ENCODE results near the gene NLGN4X. TPM values are rescaled to one million over a fixed set of nuclear protein-coding genes. Genes with fewer than 3 reads are reported as not detected.

NLGN4X gene
- polyA plus RNA-seq, 2 of the 4 experiments (the other 2 are of a cell fraction), result 0.06 to 0.17 TPM

DNA sequence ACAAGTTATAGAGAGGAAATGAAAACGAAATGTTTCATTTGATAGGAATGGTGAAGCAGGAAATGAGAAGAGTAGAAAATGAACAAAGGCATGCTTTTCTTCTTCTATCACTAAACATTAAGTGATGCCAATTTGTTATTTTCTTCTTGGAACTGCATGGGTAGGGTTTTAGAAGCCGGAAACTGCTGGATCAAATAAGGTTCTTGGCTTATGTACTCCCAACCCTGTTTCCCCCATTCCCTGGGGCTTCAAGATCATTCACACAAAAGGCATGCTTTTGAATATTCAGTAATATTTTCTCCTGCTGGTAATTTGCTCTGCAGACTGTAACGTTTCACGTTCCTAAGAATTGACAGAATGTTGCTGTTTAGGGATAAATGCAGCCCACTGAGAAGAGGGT, 224.1 kb downstream of the NLGN4X start:
- Histone ChIP-seq H3K4me2 (no peak overlapping the region), H3K9me3 (no peaks in the 10 kb centered on the region), H3K4me3 (no peak overlapping the region), H3K4me1 (no peaks in the 10 kb centered on the region), H3K27ac (no peak overlapping the region)
- WGBS (ENCODE audit: missing lambda C conversion rate), result 2% methylated on average over 4 of the region's 4 CpGs
- TF ChIP-seq BHLHE40 (IDR thresholded peaks at IDR 0.05; ENCODE audit: low read depth, low read length) (no peak), HEYL (CRISPR knock-in tag; IDR thresholded peaks at IDR 0.05) (no peak), ZSCAN20 (CRISPR knock-in tag; IDR thresholded peaks at IDR 0.05) (no peak), POLR2A (IDR thresholded peaks at IDR 0.05; ENCODE audit: low read length) (no peak), RARB (CRISPR knock-in tag; IDR thresholded peaks at IDR 0.05) (no peak), MAZ (IDR thresholded peaks at IDR 0.05; ENCODE audit: borderline replicate concordance, low read depth, low read length) (no peak), HOXA7 (CRISPR knock-in tag; IDR thresholded peaks at IDR 0.05) (no peak), MAFK (IDR thresholded peaks at IDR 0.05; ENCODE audit: partially characterized antibody) (no peak), TFCP2L1 (CRISPR knock-in tag; IDR thresholded peaks at IDR 0.05) (no peak)
- TF ChIP-seq, protein P1, sequence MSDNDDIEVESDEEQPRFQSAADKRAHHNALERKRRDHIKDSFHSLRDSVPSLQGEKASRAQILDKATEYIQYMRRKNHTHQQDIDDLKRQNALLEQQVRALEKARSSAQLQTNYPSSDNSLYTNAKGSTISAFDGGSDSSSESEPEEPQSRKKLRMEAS (IDR thresholded peaks at IDR 0.05), result no peak
- TF ChIP-seq, protein P2, sequence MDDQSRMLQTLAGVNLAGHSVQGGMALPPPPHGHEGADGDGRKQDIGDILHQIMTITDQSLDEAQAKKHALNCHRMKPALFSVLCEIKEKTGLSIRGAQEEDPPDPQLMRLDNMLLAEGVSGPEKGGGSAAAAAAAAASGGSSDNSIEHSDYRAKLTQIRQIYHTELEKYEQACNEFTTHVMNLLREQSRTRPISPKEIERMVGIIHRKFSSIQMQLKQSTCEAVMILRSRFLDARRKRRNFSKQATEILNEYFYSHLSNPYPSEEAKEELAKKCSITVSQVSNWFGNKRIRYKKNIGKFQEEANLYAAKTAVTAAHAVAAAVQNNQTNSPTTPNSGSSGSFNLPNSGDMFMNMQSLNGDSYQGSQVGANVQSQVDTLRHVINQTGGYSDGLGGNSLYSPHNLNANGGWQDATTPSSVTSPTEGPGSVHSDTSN (IDR thresholded peaks at IDR 0.05), result no peak
- no peak for DNase-seq (ENCODE audit: low read depth in 1 of 2, low spot score in 1 of 2)
- ChIA-PET CTCF (no interaction called here), POLR2A (no interaction called here)
- ATAC-seq, result no peak
- FAIRE-seq, result no peak

DNA sequence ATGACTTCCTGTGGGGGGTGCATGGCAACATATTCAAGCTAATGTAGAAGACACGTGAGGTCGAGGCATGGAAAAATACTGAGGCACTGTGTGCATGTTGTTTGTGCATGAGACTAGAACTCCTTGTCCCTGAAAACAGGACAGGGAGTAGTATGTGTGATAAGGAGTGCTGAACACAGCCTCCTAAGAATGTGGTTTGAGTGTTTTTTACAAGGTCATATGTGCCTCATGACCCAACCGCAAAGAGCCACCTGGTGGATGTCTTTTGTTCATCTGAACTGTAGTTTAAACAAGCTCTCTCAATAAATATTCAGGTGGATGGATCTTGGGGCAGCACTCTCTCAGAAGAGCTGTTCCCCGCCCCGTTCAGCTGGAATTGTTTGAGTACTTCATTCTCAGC, 226.6 kb downstream of the NLGN4X start:
- Histone ChIP-seq H3K27ac (no peak overlapping the region), H3K4me2 (no peak overlapping the region), H3K9me3 (no peaks in the 10 kb centered on the region), H3K4me3 (no peak overlapping the region), H3K4me1 (no peaks in the 10 kb centered on the region)
- FAIRE-seq, result no peak
- TF ChIP-seq HEYL (CRISPR knock-in tag; IDR thresholded peaks at IDR 0.05) (no peak), HDAC2 (IDR thresholded peaks at IDR 0.05) (no peak), POLR2AphosphoS2 (conservative IDR thresholded peaks at IDR 0.05; ENCODE audit: low read length) (no peak), CEBPB (IDR thresholded peaks at IDR 0.05) (no peak), JUNB (IDR thresholded peaks at IDR 0.05) (no peak), RARB (CRISPR knock-in tag; IDR thresholded peaks at IDR 0.05) (no peak), SREBF2 (IDR thresholded peaks at IDR 0.05) (no peak), ESRRA (IDR thresholded peaks at IDR 0.05; ENCODE audit: borderline replicate concordance, low read length) (no peak), TFCP2L1 (CRISPR knock-in tag; IDR thresholded peaks at IDR 0.05) (no peak)
- no peak for DNase-seq (ENCODE audit: low read depth in 1 of 2, low spot score in 1 of 2)
- ChIA-PET CTCF (no interaction called here), POLR2A (no interaction called here)
- ATAC-seq, result no peak
- WGBS (ENCODE audit: missing lambda C conversion rate), result 5% methylated on average over 5 of the region's 5 CpGs

DNA sequence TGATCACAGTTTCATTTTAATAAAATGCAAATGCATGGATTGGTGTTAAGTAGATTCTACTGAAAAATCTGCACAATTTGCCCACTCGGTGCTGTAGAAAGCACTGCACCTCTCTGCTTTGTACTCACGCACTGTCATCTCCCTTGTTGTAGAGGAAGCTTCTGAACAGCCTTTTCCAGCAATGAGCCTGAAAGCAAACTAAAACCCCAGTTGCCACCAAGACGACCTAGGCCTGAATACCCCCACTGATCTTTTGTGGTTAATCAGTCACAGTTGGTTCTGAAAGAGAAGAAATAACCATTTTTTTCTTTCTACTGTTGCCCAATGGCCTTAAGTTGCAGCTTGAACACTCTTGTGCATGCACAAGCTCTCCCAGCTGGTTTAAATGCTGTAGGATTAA, 229.8 kb downstream of the NLGN4X start:
- no peak overlapping the region for H3K4me2 ChIP-seq
- CTCF ChIA-PET, result interaction anchor here (0.6 kb wide), 1 partner anchor 1898 kb away, joined by 4 read pairs; no protein-coding TSS in a partner anchor
- H3K4me3 ChIP-seq, result no peak overlapping the region
- FAIRE-seq, result no peak
- TF ChIP-seq, protein P2 (IDR thresholded peaks at IDR 0.05), result no peak
- TF ChIP-seq HOXA7 (CRISPR knock-in tag; IDR thresholded peaks at IDR 0.05), result no peak
- TF ChIP-seq, protein P3, sequence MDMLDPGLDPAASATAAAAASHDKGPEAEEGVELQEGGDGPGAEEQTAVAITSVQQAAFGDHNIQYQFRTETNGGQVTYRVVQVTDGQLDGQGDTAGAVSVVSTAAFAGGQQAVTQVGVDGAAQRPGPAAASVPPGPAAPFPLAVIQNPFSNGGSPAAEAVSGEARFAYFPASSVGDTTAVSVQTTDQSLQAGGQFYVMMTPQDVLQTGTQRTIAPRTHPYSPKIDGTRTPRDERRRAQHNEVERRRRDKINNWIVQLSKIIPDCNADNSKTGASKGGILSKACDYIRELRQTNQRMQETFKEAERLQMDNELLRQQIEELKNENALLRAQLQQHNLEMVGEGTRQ (IDR thresholded peaks at IDR 0.05), result no peak
- 0% methylated on average over 3 of the region's 3 CpGs for whole genome bisulfite sequencing (ENCODE audit: missing lambda C conversion rate)
- H3K27ac ChIP-seq, result no peak overlapping the region
- no peaks in the 10 kb centered on the region for H3K4me1 ChIP-seq
- DNase-seq (ENCODE audit: low read depth in 1 of 2, low spot score in 1 of 2), result no peak
- no peak for ATAC-seq
- H3K9me3 ChIP-seq, result no peaks in the 10 kb centered on the region
- POLR2A ChIA-PET, result no interaction called here

DNA sequence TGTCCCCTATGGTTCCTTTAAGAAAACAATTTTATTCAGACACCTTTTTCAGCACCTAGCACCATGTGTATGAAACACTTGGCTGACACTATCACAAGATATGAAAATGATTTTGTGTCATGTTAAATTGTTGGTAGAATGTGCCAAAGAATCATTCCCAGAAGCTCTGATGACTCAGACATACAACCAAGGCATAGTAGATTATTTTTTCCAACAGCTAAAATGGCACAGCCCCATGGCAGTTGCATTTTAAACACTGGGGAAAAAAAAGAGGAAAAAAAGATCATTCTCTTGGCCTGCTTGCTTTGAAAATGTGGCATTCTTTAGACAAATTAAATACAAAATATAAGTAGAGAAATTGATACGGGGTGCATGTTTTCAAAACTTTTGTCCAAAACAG, 230.2 kb downstream of the NLGN4X start:
- ATAC-seq, result no peak
- H3K27ac ChIP-seq, result no peak overlapping the region
- H3K4me2 ChIP-seq, result no peak overlapping the region
- ChIA-PET CTCF (interaction anchor here (0.6 kb wide), 1 partner anchor 1898 kb away, joined by 4 read pairs; no protein-coding TSS in a partner anchor), POLR2A (no interaction called here)
- no peak overlapping the region for H3K4me3 ChIP-seq
- no peaks in the 10 kb centered on the region for H3K4me1 ChIP-seq
- no peak for FAIRE-seq
- TF ChIP-seq, protein P4, sequence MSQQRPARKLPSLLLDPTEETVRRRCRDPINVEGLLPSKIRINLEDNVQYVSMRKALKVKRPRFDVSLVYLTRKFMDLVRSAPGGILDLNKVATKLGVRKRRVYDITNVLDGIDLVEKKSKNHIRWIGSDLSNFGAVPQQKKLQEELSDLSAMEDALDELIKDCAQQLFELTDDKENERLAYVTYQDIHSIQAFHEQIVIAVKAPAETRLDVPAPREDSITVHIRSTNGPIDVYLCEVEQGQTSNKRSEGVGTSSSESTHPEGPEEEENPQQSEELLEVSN (IDR thresholded peaks at IDR 0.05; ENCODE audit: borderline replicate concordance, low read depth), result no peak
- TF ChIP-seq CBX2 (IDR thresholded peaks at IDR 0.05; ENCODE audit: borderline replicate concordance, low read depth), result no peak
- no peak for TF ChIP-seq HOXA7 (CRISPR knock-in tag; IDR thresholded peaks at IDR 0.05)
- WGBS (ENCODE audit: missing lambda C conversion rate), result 10% methylated on average over 1 of the region's 1 CpG
- no peak for DNase-seq (ENCODE audit: low read depth in 1 of 2, low spot score in 1 of 2)
- no peaks in the 10 kb centered on the region for H3K9me3 ChIP-seq
